ENCODE measurements around the gene EPG5.

DNA sequence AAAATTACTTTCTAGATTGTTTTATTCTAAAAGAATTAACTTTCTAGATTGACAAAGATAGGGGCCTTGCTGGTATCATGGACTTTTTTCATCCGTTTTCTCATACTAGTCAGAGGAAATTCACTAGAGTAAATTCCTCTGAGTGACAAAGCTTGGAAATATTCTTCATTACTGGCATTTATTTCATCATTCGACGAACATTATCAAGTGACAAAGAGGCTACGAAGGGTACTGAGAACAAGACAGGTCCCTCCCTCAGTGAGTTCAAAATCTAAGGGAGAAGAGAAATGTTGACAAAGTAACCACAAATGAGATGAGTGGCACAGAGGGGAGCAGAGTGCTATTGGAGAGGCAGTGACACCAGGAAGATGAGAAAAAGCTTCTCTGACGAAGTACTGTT, 4.3 kb downstream of the EPG5 start:
- no peak for TF ChIP-seq FOS (IDR thresholded peaks at IDR 0.05; ENCODE audit: borderline replicate concordance, insufficient read depth, low read length)
- no peak for TF ChIP-seq EZH2 (IDR thresholded peaks at IDR 0.05; ENCODE audit: borderline replicate concordance, low read depth, low read length, severe bottlenecking)
- TF ChIP-seq CTCF (IDR thresholded peaks at IDR 0.05; ENCODE audit: extremely low read depth in 1 of 2, insufficient read depth in 1 of 2, low read depth in 1 of 2, low read length in 2 of 2): no peak
- no peak for TF ChIP-seq POLR2A (IDR thresholded peaks at IDR 0.05; ENCODE audit: low read depth, low read length)
- TF ChIP-seq MAX (IDR thresholded peaks at IDR 0.05; ENCODE audit: insufficient read depth, insufficient read length): no peak
- no peak for TF ChIP-seq POLR2AphosphoS5 (IDR thresholded peaks at IDR 0.05; ENCODE audit: insufficient read depth, low read depth, low read length)
- TF ChIP-seq MYC (IDR thresholded peaks at IDR 0.05; ENCODE audit: low read depth, low read length): no peak
- TF ChIP-seq JUN (IDR thresholded peaks at IDR 0.05; ENCODE audit: borderline replicate concordance, insufficient read depth, insufficient read length, low read depth): no peak
